Parathyroid adenoma (tissue), 2 donors: ENCODE measurements around the gene APRT.

Experiments
- H2AFZ ChIP-seq: fragments of 300-600 bp; sonication (generic); one replicate; pipeline ENCODE4 v1.7.0; 2017; ENCODE audit warnings: antibody characterized with exemption, mild to moderate bottlenecking
- H3K27ac ChIP-seq: fragments of 300-600 bp; sonication (generic); one replicate; pipeline ENCODE4 v1.7.0; 2017
- H3K27me3 ChIP-seq: fragments of 300-600 bp; sonication (generic); one replicate; pipeline ENCODE4 v1.7.0; 2017; ENCODE audit warnings: low read length; ENCODE audit not compliant: control insufficient read depth, insufficient read depth
- H3K36me3 ChIP-seq: fragments of 300-600 bp; sonication (generic); one replicate; pipeline ENCODE4 v1.7.0; 2017; ENCODE audit warnings: low read length; ENCODE audit not compliant: control insufficient read depth, insufficient read depth
- H3K4me1 ChIP-seq: fragments of 300-600 bp; sonication (generic); one replicate; pipeline ENCODE4 v1.7.0; 2017; ENCODE audit warnings: control low read depth
- H3K4me2 ChIP-seq: fragments of 300-600 bp; sonication (generic); one replicate; pipeline ENCODE4 v1.7.0; 2017; ENCODE audit warnings: low read length
- H3K4me3 ChIP-seq: fragments of 300-600 bp; sonication (generic); one replicate; pipeline ENCODE4 v1.7.0; 2017; ENCODE audit warnings: low read depth, low read length
- H3K79me2 ChIP-seq: fragments of 300-600 bp; sonication (generic); one replicate; pipeline ENCODE4 v1.7.0; 2017; ENCODE audit warnings: control low read depth
- H3K9ac ChIP-seq: fragments of 300-600 bp; sonication (generic); one replicate; pipeline ENCODE4 v1.7.0; 2017; ENCODE audit warnings: mild to moderate bottlenecking
- H3K9me3 ChIP-seq: fragments of 300-600 bp; sonication (generic); one replicate; pipeline ENCODE4 v1.7.0; 2017; ENCODE audit warnings: low read length; ENCODE audit not compliant: control insufficient read depth
- TF ChIP-seq, protein P1 (sequence below): fragments of 300-600 bp; sonication (generic); IDR thresholded peaks from one replicate; pipeline ENCODE4 v1.7.0; 2017; ENCODE audit warnings: antibody characterized with exemption, mild to moderate bottlenecking
- donor health status: primary hyperparathyroidism.

Gene APRT

DNA sequence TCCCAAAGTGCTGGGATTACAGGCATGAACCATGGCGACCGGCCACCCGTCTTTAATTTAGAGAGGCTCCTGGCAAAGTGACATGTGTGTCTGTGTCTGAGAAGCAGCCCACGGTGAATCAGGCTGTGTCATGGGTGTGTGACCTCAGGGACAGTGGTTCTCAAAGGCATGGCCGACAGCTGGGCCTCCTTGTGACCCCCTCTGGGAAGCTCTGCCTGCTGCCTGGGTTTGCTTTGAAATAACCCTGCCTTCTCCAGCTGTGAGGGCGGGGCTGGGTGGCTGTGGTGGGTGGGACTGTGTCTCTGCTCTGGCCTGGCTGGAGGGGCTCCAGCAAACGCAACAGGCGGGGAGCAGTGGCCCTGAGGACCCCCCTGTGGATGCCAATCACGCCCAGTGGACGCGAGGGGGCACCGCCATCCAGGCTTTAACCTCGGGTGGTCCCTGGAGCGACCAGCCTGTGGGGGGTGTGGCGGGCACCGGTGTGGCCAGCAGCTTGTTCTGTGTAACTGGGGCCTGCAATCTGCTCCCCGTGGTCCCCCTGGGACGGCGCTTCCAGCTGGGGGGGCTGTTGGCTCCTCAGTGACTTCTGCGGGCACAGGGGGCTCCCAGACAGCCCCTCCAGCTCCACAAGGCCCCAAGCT lies 8.8 kb upstream of the APRT start:
- Histone ChIP-seq H3K36me3 (no peaks in the 10 kb centered on the region), H3K4me1 (no peaks in the 10 kb centered on the region)

GRCh38 chr16:88819126-88819525 lies 7.4 kb upstream of the APRT start:
- H3K4me1 ChIP-seq, result no peaks in the 10 kb centered on the region
- TF ChIP-seq, protein P1, sequence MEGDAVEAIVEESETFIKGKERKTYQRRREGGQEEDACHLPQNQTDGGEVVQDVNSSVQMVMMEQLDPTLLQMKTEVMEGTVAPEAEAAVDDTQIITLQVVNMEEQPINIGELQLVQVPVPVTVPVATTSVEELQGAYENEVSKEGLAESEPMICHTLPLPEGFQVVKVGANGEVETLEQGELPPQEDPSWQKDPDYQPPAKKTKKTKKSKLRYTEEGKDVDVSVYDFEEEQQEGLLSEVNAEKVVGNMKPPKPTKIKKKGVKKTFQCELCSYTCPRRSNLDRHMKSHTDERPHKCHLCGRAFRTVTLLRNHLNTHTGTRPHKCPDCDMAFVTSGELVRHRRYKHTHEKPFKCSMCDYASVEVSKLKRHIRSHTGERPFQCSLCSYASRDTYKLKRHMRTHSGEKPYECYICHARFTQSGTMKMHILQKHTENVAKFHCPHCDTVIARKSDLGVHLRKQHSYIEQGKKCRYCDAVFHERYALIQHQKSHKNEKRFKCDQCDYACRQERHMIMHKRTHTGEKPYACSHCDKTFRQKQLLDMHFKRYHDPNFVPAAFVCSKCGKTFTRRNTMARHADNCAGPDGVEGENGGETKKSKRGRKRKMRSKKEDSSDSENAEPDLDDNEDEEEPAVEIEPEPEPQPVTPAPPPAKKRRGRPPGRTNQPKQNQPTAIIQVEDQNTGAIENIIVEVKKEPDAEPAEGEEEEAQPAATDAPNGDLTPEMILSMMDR, result no peak
- H3K4me3 ChIP-seq, result no peak overlapping the region
- H3K27ac ChIP-seq, result no peak overlapping the region
- no peaks in the 10 kb centered on the region for H3K36me3 ChIP-seq
- no peaks in the 10 kb centered on the region for H3K79me2 ChIP-seq
- H3K4me2 ChIP-seq, result no peak overlapping the region
- no peaks in the 10 kb centered on the region for H3K27me3 ChIP-seq
- H2AFZ ChIP-seq, result no peak overlapping the region
- no peaks in the 10 kb centered on the region for H3K9me3 ChIP-seq
- H3K9ac ChIP-seq, result no peak overlapping the region

More for the DNA sequence above, 8.8 kb upstream of the APRT start:
- Histone ChIP-seq H3K79me2 (no peaks in the 10 kb centered on the region), H3K4me2 (no peak overlapping the region), H2AFZ (no peak overlapping the region), H3K9ac (no peak overlapping the region), H3K4me3 (no peak overlapping the region), H3K9me3 (no peaks in the 10 kb centered on the region), H3K27me3 (no peaks in the 10 kb centered on the region), H3K27ac (no peak overlapping the region)
- TF ChIP-seq, protein P1, result no peak

- H3K36me3 ChIP-seq, result no peaks in the 10 kb centered on the region
- TF ChIP-seq, protein P1, result no peak
- H3K9ac ChIP-seq, result no peak overlapping the region
These were observed 6.8 kb upstream of the APRT start for GRCh38 chr16:88818575-88818874.

GRCh38 chr16:88817785-88818574 lies 6.3 kb upstream of the APRT start:
- Histone ChIP-seq H3K4me3 (no peak overlapping the region), H3K4me1 (no peaks in the 10 kb centered on the region), H2AFZ (no peak overlapping the region), H3K9ac (no peak overlapping the region), H3K9me3 (no peaks in the 10 kb centered on the region), H3K27ac (no peak overlapping the region), H3K36me3 (no peaks in the 10 kb centered on the region), H3K27me3 (no peaks in the 10 kb centered on the region), H3K4me2 (no peak overlapping the region), H3K79me2 (no peaks in the 10 kb centered on the region)
- TF ChIP-seq, protein P1, result no peak

More at GRCh38 chr16:88818575-88818874, 6.8 kb upstream of the APRT start:
- no peak overlapping the region for H3K4me3 ChIP-seq
- no peak overlapping the region for H2AFZ ChIP-seq
- no peaks in the 10 kb centered on the region for H3K4me1 ChIP-seq
- no peak overlapping the region for H3K27ac ChIP-seq
- H3K4me2 ChIP-seq, result no peak overlapping the region
- no peaks in the 10 kb centered on the region for H3K27me3 ChIP-seq
- no peaks in the 10 kb centered on the region for H3K9me3 ChIP-seq
- H3K79me2 ChIP-seq, result no peaks in the 10 kb centered on the region
